Retina (tissue), 1 donor: ENCODE results near the gene MICU1.

ENCODE experiments used
- DNase-seq: peaks from one replicate; pipeline ENCODE4 v3.0.0-alpha.2; 2016

MICU1 gene

GRCh38 chr10:72626444-72626754 is 520 bp upstream of the MICU1 start:
- DNase-seq, result no peak

DNA sequence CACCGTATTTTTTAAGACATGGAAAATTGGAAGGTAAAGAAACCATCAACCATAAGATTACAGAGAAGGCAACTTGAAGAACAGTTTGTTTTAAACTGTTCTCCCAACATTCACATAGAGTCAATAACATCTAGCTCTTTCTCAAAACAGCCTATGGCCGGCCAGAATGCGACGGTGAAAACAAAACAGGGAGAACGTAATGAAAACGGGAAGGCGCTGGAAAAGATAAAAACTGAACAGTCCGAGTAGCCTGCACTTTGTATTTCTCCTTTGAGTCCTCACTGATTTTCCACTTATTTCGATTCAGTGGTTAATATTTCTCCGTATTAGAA is 637 bp downstream of the MICU1 start:
- DNase-seq, result no peak

DNA sequence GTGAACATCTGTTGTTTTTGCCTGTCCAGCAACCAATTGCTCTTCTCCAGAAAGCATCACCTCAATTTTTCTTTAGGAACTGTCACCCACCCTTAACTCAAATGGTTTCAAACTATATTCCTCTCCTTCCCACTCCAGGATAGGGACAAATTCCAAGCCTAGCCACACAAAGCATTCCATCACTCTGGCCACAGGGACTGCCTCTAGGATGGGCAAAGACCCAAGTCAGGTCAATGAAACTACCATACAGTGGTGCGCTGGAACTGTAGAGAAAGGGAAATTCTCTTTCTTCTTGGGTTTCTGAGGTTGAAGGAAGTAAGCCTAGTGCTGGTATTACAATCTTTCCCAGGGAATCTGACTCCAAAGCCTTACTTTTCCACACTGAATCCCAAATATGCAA is 3.6 kb downstream of the MICU1 start:
- no peak for DNase-seq

DNA sequence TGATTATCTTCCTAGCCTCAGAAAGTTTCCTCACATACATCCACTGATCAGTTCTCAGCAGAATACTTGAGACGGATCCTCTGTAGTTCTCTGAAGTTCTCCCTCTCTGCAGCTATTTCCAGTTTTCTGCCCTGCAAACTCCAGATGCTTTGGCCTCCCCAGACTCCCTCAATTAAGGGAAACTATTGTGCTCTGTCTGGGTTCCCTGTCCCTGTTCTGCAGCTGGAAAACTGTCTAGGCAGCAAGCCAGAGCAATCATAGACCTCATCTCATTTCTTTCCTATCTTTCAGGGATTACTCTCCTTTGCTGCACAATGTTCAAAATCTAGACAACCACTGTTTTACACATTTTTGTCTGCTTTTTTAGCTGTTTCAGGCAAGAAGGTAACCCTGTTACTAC is 9.2 kb downstream of the MICU1 start:
- DNase-seq, result no peak

GRCh38 chr10:72615970-72616369 is 9.9 kb downstream of the MICU1 start:
- no peak for DNase-seq

DNA sequence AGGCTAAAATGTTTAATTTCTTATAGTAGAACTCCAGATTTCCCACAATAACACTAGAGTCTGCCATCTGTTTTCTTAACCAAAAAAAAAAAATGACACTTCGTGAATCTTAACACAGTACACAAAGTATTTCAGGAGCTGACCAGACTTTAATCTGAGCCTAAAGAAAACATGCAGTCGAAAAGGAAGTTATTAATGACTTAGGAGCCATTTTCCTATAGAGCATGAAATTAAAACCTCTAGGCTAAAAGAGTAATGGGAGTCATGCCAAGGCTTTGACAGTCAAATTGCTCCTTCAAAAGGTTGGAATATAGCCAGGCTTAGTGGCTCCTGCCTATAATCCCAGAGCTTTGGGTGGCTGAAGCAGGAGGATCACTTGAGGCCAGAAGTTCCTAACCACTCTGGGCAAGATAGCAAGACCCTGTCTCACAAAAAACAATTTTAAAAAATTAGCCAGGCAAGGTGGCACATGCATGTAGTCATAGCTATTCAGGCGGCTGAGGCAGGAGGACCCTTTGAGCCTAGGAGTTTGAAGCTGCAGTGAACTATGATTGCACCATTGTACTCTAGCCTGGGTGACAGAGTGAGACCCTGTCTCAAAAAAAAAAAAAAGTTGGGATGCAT is 13.6 kb downstream of the MICU1 start:
- DNase-seq, result no peak

DNA sequence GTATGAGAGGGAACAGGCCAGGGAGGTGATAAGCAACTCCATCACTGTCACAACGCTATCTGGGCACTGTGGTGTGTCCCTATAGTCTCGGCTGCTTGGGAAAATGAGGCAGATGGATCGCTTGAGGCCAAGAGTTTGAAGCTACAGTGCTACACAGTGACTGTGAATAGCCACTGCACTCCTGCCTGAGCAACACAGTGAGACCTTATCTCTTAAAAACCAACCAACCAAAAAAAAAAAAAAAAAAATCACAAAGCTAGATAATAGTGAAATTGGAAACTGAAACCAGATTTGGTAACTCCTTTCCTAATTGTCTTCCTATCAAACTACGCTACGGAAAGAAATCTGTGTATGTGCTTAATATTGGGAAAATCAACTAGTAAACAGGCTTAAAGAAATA is 14.1 kb downstream of the MICU1 start:
- DNase-seq, result no peak

GRCh38 chr10:72610466-72610865 is 15.4 kb downstream of the MICU1 start:
- DNase-seq, result no peak

- no peak for DNase-seq
Measured at GRCh38 chr10:72605122-72605521, 20.8 kb downstream of the MICU1 start.

DNA sequence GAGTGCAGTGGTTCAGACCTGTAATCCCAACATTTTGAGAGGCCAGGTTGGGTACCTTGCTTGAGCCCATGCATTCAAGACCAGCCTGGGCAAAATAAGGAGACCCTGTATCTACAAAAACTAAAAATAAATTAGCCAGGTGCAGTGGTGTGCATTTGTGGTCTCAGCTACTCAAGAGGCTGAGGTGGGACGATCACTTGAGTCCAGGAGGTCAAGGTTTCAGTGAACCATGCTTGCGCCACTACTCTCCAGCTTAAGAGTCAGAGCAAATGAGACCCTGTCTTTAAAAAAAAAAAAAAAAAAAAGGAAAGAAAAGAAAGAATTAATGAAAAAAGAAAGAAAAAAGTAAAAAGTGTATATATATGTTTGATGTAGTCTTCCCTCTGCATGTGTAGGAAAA is 24.7 kb downstream of the MICU1 start:
- no peak for DNase-seq

DNA sequence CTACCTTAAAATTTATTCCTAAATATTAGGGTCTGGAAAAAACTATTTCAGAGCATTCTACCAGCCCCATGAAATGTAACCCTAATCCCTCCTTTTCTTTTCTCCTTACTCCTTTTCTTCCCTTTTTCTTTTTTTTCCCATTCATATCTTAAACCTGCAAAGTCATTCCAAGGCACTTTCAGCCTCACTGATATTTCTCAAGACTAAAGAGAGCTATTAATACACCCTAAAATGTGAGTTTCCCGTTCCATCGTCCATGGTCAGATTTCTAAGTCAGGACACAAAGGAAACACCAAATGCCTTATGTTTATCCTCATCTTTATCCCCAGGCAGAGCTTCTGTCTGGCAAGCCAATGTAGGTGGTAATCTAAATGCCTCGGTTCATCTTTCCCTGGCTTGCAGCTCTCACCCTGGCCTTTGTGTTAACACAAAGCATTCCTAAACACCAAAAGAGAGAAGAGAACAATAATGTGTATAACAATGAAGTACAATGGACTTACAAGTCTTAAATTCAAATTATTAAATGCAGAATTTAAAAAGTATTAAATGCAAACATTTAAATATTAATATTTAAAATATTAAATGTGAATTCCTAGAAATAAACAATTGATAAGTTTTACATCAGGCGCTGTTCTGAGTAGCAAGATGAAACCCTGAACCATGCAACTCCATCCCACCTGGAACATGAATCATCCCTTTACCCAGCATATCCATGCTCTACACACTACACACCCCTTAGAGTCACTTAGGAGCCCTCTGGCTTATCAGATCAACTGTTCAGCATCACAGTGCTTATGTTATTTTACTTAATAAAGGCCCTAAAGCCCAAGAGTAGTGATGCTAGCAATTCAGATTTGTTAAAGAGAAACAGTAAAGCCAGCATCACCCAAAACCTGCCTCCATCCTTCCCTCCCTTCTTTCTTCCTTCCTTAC is 26.8 kb downstream of the MICU1 start:
- no peak for DNase-seq

GRCh38 chr10:72597897-72598296 is 28.0 kb downstream of the MICU1 start:
- DNase-seq, result no peak

GRCh38 chr10:72595436-72595835 is 30.4 kb downstream of the MICU1 start:
- no peak for DNase-seq

DNA sequence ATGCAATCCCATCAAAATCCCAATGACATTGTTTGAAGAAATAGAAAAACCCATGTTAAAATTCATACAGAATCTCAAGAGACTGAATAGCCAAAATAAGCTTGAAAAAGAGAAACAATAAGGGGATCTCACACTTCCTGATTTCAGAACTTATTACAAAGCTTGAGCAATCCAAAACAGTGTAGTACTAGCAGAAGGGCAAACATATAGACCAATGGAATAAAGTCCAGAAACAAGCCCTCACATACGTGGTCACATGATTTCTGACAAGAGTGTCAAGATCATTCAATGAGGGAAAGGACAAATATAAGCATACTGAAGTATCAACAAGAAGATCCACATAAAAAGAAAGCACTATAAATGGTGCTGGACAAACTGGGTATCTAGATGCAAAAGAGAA is 31.9 kb downstream of the MICU1 start:
- DNase-seq, result no peak

- no peak for DNase-seq
Measured at GRCh38 chr10:72588266-72588665, 37.6 kb downstream of the MICU1 start.

- DNase-seq, result no peak
Measured at GRCh38 chr10:72587568-72587967, 38.3 kb downstream of the MICU1 start.

DNA sequence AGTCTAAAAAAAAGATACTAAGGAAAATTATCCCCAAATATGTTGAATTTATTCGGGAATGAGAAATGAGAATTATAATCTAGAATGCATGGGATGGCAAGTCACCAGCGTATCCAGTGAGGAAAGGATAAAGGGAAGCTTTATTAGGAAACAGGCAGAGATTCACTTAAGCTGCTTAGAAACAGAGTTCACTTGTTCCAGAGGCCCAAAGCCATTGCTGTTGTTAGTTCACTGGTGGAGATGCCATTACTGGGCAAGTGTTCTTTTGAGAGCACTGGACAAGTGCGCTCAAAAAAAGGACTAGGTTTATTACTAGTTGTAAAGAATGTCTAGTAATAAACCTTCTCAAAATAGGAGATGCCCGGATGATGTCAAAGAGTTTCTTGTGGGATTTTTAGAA is 51.2 kb downstream of the MICU1 start:
- DNase-seq, result no peak

DNA sequence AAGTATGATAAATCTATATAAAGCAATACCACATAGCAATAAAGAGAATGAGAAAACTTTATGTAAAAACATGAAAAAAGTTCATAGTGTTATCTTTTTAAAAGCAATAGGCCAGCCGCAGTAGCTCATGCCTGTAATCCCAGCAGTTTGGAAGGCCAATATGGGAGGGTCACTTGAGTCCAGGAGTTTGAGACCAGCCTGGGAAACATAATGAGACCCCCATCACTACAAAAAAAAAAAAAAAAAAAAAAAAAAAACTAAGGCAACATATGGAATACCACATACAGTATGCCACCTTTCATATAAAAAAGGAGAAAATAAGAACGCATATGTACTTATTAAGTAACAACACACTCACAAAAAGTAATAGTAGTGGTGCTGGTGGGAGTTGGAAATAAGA is 52.8 kb downstream of the MICU1 start:
- no peak for DNase-seq

DNA sequence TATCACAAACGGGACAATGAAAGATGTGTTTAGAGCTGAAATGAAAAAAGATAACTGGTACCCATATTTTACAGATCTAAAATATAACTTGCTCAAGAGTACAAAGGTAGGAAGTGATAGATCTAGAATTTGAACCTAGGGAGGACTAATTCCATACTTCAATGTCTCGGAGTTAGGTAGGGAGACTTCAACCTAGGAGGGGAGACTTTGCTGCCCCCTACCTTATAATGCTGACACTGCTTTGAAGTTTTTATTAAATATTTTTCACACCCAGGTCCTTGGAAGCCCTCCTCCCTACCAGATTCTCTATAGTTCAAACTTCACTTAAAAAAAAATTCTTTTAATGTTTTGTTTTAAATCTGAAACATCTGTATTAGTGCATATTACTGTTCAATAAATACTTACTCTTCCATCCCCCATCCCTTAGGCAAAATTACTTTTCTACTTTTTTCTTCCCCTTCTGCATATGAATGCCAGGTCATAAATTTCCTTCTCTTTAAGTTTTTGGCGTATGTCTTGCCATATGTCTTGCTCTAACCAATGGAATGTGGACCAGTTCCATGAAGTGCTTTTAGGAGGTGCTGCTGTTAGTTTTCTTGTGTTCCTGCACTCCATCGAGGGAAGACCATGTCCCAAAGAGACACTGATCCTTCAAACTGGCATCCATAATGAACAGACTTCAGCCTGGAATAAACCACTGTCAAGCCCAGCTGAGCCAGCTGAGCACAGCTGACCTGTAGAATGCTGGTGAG is 57.8 kb downstream of the MICU1 start:
- peak; percentile 14 for DNase-seq

GRCh38 chr10:72567421-72567820 is 58.5 kb downstream of the MICU1 start:
- DNase-seq, result no peak

GRCh38 chr10:72564596-72564995 is 61.3 kb downstream of the MICU1 start:
- DNase-seq, result no peak

- DNase-seq, result no peak
Measured at GRCh38 chr10:72563327-72563932, 62.4 kb downstream of the MICU1 start.

GRCh38 chr10:72561745-72562166 is 64.1 kb downstream of the MICU1 start:
- DNase-seq, result no peak

DNA sequence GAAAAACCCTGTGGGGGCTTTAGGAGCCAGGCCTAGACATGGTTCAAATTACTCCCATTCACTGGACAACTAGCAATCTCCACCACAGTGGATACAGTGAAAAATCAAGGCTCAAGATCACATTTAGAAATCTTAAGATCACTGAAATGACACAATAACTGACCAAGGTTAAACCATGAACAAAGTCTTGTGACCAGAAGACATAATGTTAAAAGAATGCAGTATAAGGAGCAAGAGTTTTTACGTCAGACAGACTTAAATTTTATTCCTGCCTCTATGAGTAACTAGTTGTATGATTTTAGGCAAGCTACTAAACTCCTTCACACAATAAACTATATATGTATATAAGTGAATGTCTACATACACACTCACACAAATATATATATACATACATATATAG is 68.5 kb downstream of the MICU1 start:
- DNase-seq, result no peak
